HepG2 (cell line): ENCODE results near the gene UNC93A. TPM values are rescaled to one million over a fixed set of nuclear protein-coding genes. Genes with fewer than 3 reads are reported as not detected.

Experiments used
- AGO2 ChIP-seq: fragments of 200-400 bp; formaldehyde crosslinking; optimal IDR thresholded peaks from 2 replicates; pipeline ENCODE3; 2017; ENCODE audit warnings: mild to moderate bottlenecking, low read depth, low read length, moderate library complexity
- CHD2 ChIP-seq: IDR thresholded peaks from 2 replicates; pipeline ENCODE4 v1.6.1; 2011; ENCODE audit warnings: low read depth, low read length, improper control_type of control experiment
- HDAC1 ChIP-seq: sonication (generic); formaldehyde crosslinking; IDR thresholded peaks from 2 replicates; pipeline ENCODE4 v1.5.1; 2020; ENCODE audit warnings: mild to moderate bottlenecking, missing genetic modification reagents
- HOXA7 ChIP-seq: sonication (generic); formaldehyde crosslinking; IDR thresholded peaks from 2 replicates; pipeline ENCODE4 v1.8.1; 2022; ENCODE audit warnings: mild to moderate bottlenecking, missing genetic modification reagents, moderate library complexity
- IKZF5 ChIP-seq: IDR thresholded peaks from 2 replicates; pipeline ENCODE4 v1.6.1; 2018; ENCODE audit warnings: missing genetic modification reagents, mild to moderate bottlenecking, missing compliant biosample characterization
- MBD4 ChIP-seq: IDR thresholded peaks from 2 replicates; pipeline ENCODE4 v1.6.1; 2012; ENCODE audit warnings: low read length, inconsistent platforms, borderline replicate concordance
- RERE ChIP-seq: IDR thresholded peaks from 2 replicates; pipeline ENCODE4 v1.6.1; 2016; ENCODE audit warnings: low read depth, missing genetic modification reagents, missing compliant biosample characterization
- SP4 ChIP-seq: sonication (generic); formaldehyde crosslinking; IDR thresholded peaks from 2 replicates; pipeline ENCODE4 v1.8.1; 2023; ENCODE audit warnings: mild to moderate bottlenecking, missing genetic modification reagents
- ZBED4 ChIP-seq: sonication (generic); formaldehyde crosslinking; IDR thresholded peaks from 2 replicates; pipeline ENCODE4 v1.4.0; 2020; ENCODE audit warnings: missing genetic modification reagents, borderline replicate concordance
- ZFY ChIP-seq: sonication (generic); formaldehyde crosslinking; IDR thresholded peaks from 2 replicates; pipeline ENCODE4 v1.4.0; 2020; ENCODE audit warnings: missing genetic modification reagents
- ZNF124 ChIP-seq: sonication (generic); formaldehyde crosslinking; IDR thresholded peaks from 2 replicates; pipeline ENCODE4 v1.4.0; 2020; ENCODE audit warnings: missing genetic modification reagents
- ZNF282 ChIP-seq: fragments of 450-650 bp; IDR thresholded peaks from 2 replicates; pipeline ENCODE4 v1.6.1; 2018; ENCODE audit not compliant: partially characterized antibody
- ZNF33A ChIP-seq: sonication (generic); formaldehyde crosslinking; IDR thresholded peaks from 2 replicates; pipeline ENCODE4 v1.5.1; 2020; ENCODE audit warnings: missing genetic modification reagents, mild to moderate bottlenecking, moderate library complexity, borderline replicate concordance
- polyA plus RNA-seq, 8 experiments: library from polyadenylated mRNA; depleted of rRNA in 3 of 8; stranded (reverse) in 7 of 8; unstranded in 1 of 8; fragments of >200 nt; fragmentation: Illumina TruSeq in 4 of 8; extraction: Trizol in 4 of 8; gene quantifications; 2 replicates each; pipeline versions ENCODE4 v1.2.1 to v1.2.3, GENCODE V29; 2011 to 2016; ENCODE audit warnings: low read depth in 4 of 8, missing spikeins in 1 of 8, mixed read lengths in 1 of 8; ENCODE audit not compliant: insufficient read depth in 1 of 8
- total RNA-seq, 5 experiments: library from RNA; depleted of rRNA; stranded (reverse); fragments of >200 nt; fragmentation: Illumina TruSeq; extraction: Trizol; gene quantifications; 2 replicates each; pipeline ENCODE4 v1.2.3, GENCODE V29; 2016; ENCODE audit warnings: low read depth in 1 of 5
- TF ChIP-seq, protein P1 (sequence below): sonication (generic); formaldehyde crosslinking; IDR thresholded peaks from 2 replicates; pipeline ENCODE4 v1.4.0; 2020; ENCODE audit warnings: missing genetic modification reagents

Gene UNC93A
- total and polyA plus RNA-seq, 2 of the 13 experiments (the other 11 are each of a cell fraction or from before 2014, with no cell fraction given) = 11.0 to 42.7 TPM

- TF ChIP-seq RERE (CRISPR knock-in tag) (peak; percentile 54; the same call in 1 of the 2 replicates), ZNF124 (CRISPR knock-in tag) (peak; percentile 72), AGO2 (no peak), CHD2 (no peak), HDAC1 (CRISPR knock-in tag) (peak; percentile 88), MBD4 (no peak), HOXA7 (CRISPR knock-in tag) (no peak), ZNF33A (no peak), SP4 (no peak), ZFY (CRISPR knock-in tag) (no peak), ZNF282 (no peak), ZBED4 (CRISPR knock-in tag) (0 out of 2 replicates have a peak, but pooled peaks have one; percentile 55), IKZF5 (CRISPR knock-in tag) (peak; percentile 79)
- TF ChIP-seq, protein P1, sequence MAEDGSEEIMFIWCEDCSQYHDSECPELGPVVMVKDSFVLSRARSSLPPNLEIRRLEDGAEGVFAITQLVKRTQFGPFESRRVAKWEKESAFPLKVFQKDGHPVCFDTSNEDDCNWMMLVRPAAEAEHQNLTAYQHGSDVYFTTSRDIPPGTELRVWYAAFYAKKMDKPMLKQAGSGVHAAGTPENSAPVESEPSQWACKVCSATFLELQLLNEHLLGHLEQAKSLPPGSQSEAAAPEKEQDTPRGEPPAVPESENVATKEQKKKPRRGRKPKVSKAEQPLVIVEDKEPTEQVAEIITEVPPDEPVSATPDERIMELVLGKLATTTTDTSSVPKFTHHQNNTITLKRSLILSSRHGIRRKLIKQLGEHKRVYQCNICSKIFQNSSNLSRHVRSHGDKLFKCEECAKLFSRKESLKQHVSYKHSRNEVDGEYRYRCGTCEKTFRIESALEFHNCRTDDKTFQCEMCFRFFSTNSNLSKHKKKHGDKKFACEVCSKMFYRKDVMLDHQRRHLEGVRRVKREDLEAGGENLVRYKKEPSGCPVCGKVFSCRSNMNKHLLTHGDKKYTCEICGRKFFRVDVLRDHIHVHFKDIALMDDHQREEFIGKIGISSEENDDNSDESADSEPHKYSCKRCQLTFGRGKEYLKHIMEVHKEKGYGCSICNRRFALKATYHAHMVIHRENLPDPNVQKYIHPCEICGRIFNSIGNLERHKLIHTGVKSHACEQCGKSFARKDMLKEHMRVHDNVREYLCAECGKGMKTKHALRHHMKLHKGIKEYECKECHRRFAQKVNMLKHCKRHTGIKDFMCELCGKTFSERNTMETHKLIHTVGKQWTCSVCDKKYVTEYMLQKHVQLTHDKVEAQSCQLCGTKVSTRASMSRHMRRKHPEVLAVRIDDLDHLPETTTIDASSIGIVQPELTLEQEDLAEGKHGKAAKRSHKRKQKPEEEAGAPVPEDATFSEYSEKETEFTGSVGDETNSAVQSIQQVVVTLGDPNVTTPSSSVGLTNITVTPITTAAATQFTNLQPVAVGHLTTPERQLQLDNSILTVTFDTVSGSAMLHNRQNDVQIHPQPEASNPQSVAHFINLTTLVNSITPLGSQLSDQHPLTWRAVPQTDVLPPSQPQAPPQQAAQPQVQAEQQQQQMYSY = no peak
Observed at GRCh38 chr6:167291623-167292300, 647 bp downstream of the UNC93A start (continued).
